ENCODE measurements around the gene KCTD17.

KCTD17 gene

GRCh38 chr22:37080838-37081237 lies 29.3 kb downstream of the KCTD17 start:
- DNase-seq = no peak

- DNase-seq = peak; percentile 73 to 78
Measured at GRCh38 chr22:37082251-37082873, 30.8 kb downstream of the KCTD17 start.

- no peak for DNase-seq
Measured at GRCh38 chr22:37083914-37084313, 32.4 kb downstream of the KCTD17 start.

- no peak for DNase-seq
Measured at GRCh38 chr22:37084385-37084784, 32.8 kb downstream of the KCTD17 start.

GRCh38 chr22:37086184-37086583 lies 34.6 kb downstream of the KCTD17 start:
- no peak for DNase-seq

GRCh38 chr22:37088108-37088605 lies 36.6 kb downstream of the KCTD17 start:
- peak; percentile 61 to 73 for DNase-seq

- DNase-seq = peak in 1 of 2 experiments; percentile 46
Measured at GRCh38 chr22:37088750-37089408, 37.3 kb downstream of the KCTD17 start.

- no peak for DNase-seq
Measured at GRCh38 chr22:37089434-37089833, 37.9 kb downstream of the KCTD17 start.

- no peak for DNase-seq
Measured at GRCh38 chr22:37090920-37091695, 39.6 kb downstream of the KCTD17 start.

GRCh38 chr22:37091994-37092393 lies 40.5 kb downstream of the KCTD17 start:
- no peak for DNase-seq

GRCh38 chr22:37092997-37093396 lies 41.5 kb downstream of the KCTD17 start:
- no peak for DNase-seq

GRCh38 chr22:37094239-37094638 lies 42.7 kb downstream of the KCTD17 start:
- no peak for DNase-seq

GRCh38 chr22:37095113-37095512 lies 43.6 kb downstream of the KCTD17 start:
- peak; percentile 81 to 85 for DNase-seq

- no peak for DNase-seq
Measured at GRCh38 chr22:37097346-37097745, 45.8 kb downstream of the KCTD17 start.

GRCh38 chr22:37098976-37099591 lies 47.5 kb downstream of the KCTD17 start:
- DNase-seq = peak in 1 of 2 experiments; percentile 44

GRCh38 chr22:37100589-37101127 lies 49.1 kb downstream of the KCTD17 start:
- no peak for DNase-seq

- no peak for DNase-seq
Measured at GRCh38 chr22:37101311-37102066, 49.9 kb downstream of the KCTD17 start.

- DNase-seq = no peak
Measured at GRCh38 chr22:37103151-37103550, 51.6 kb downstream of the KCTD17 start.

GRCh38 chr22:37103656-37104452 lies 52.3 kb downstream of the KCTD17 start:
- DNase-seq = no peak

GRCh38 chr22:37105154-37105553 lies 53.6 kb downstream of the KCTD17 start:
- no peak for DNase-seq

- DNase-seq = no peak
Measured at GRCh38 chr22:37105990-37106389, 54.4 kb downstream of the KCTD17 start.
